SK-N-SH (cell line): ENCODE data around the gene OXGR1. TPM values are rescaled to one million over a fixed set of nuclear protein-coding genes. Genes with fewer than 3 reads are reported as not detected.

Source experiments
- CTCF ChIA-PET: fragments of 300-600, 350-600 bp; formaldehyde crosslinking; extraction: SDS; loops from one replicate; lab custom pipeline; 2021; lab: Yijun Ruan, JAX
- POLR2A ChIA-PET: fragments of 350-600 bp; sonication (Branson Sonifier 250); formaldehyde crosslinking; extraction: SDS; loops from one replicate; lab custom pipeline; 2020; ENCODE audit warnings: antibody characterized with exemption, inconsistent platforms; lab: Yijun Ruan, JAX
- DNase-seq: peaks from one replicate; pipeline ENCODE4 v3.0.0; 2012
- H2AFZ ChIP-seq: fragments of 200-600 bp; sonication (generic); 2 replicates; pipeline ENCODE4 v1.8.1; 2016; ENCODE audit warnings: antibody characterized with exemption, mild to moderate bottlenecking, low read depth
- H3F3A ChIP-seq: fragments of 200-600 bp; sonication (generic); replicated peaks from 2 replicates; pipeline ENCODE3; 2016; ENCODE audit warnings: antibody characterized with exemption, mild to moderate bottlenecking; ENCODE audit not compliant: insufficient read depth
- H3K27ac ChIP-seq, 2 experiments: fragments of 200-500 bp in 1 of 2; fragments of 200-600 bp in 1 of 2; sonication (Bioruptor generic) in 1 of 2; sonication (generic), shearing (Covaris generic) in 1 of 2; 2 replicates each; pipeline versions ENCODE4 v1.5.1 to v1.6.1; 2014 to 2016; ENCODE audit warnings: low read depth in 2 of 2, inconsistent platforms in 1 of 2, low read length in 1 of 2, mild to moderate bottlenecking in 1 of 2, mixed read lengths in 1 of 2
- H3K27me3 ChIP-seq: fragments of 200-600 bp; sonication (generic), shearing (Covaris generic); 2 replicates; pipeline ENCODE4 v1.6.1; 2016; ENCODE audit warnings: mixed run types; ENCODE audit not compliant: insufficient read depth
- H3K36me3 ChIP-seq, 2 experiments: fragments of 200-500 bp in 1 of 2; fragments of 200-600 bp in 1 of 2; sonication (Bioruptor generic) in 1 of 2; sonication (generic) in 1 of 2; replicated peaks in 1 of 2; 2 replicates each; pipeline versions ENCODE3 to v1.5.1; 2014 to 2016; ENCODE audit warnings: low read length in 1 of 2, mild to moderate bottlenecking in 1 of 2; ENCODE audit not compliant: insufficient read depth in 2 of 2, control insufficient read depth in 1 of 2
- H3K4me1 ChIP-seq, 2 experiments: fragments of 200-500 bp in 1 of 2; fragments of 200-600 bp in 1 of 2; sonication (Bioruptor generic) in 1 of 2; sonication (generic), shearing (Covaris generic) in 1 of 2; 2 replicates each; pipeline versions ENCODE4 v1.5.1 to v1.6.1; 2014 to 2016; ENCODE audit warnings: low read depth in 1 of 2, low read length in 1 of 2, mixed run types in 1 of 2; ENCODE audit not compliant: insufficient read depth in 2 of 2, control insufficient read depth in 1 of 2
- H3K4me2 ChIP-seq: fragments of 200-600 bp; sonication (generic), shearing (Covaris generic); 2 replicates; pipeline ENCODE4 v1.6.1; 2017; ENCODE audit warnings: mixed run types
- H3K4me3 ChIP-seq, 2 experiments: fragments of 200-500 bp in 1 of 2; fragments of 200-600 bp in 1 of 2; sonication (Bioruptor generic) in 1 of 2; sonication (generic), shearing (Covaris generic) in 1 of 2; 2 replicates each; pipeline versions ENCODE4 v1.5.1 to v1.8.1; 2014 to 2016; ENCODE audit warnings: low read depth in 2 of 2, inconsistent platforms in 1 of 2, low read length in 1 of 2, mild to moderate bottlenecking in 1 of 2, mixed read lengths in 1 of 2, moderate library complexity in 1 of 2
- H3K79me2 ChIP-seq: fragments of 200-600 bp; sonication (generic); 2 replicates; pipeline ENCODE4 v1.8.1; 2017; ENCODE audit warnings: mild to moderate bottlenecking; ENCODE audit not compliant: insufficient read depth
- H3K9ac ChIP-seq: fragments of 200-600 bp; sonication (generic); 2 replicates; pipeline ENCODE4 v1.6.1; 2017; ENCODE audit warnings: mixed run types
- H3K9me2 ChIP-seq: fragments of 200-600 bp; sonication (generic); 2 replicates; pipeline ENCODE4 v1.6.1; 2017; ENCODE audit warnings: mixed run types
- H3K9me3 ChIP-seq: fragments of 200-600 bp; sonication (generic); 2 replicates; pipeline ENCODE4 v1.6.1; 2017; ENCODE audit warnings: mixed run types, mild to moderate bottlenecking, moderate library complexity
- H4K20me1 ChIP-seq: fragments of 200-600 bp; sonication (generic); 2 replicates; pipeline ENCODE4 v1.6.1; 2017; ENCODE audit warnings: mild to moderate bottlenecking, mixed run types; ENCODE audit not compliant: insufficient read depth
- FOXJ3 ChIP-seq: sonication (generic); formaldehyde crosslinking; IDR thresholded peaks from 2 replicates; pipeline ENCODE4 v1.5.1; 2020; ENCODE audit warnings: mild to moderate bottlenecking, missing genetic modification reagents
- GABPA ChIP-seq: IDR thresholded peaks from 2 replicates; pipeline ENCODE4 v1.4.0; 2012; ENCODE audit warnings: low read depth, mild to moderate bottlenecking
- GATA2 ChIP-seq: sonication (generic); formaldehyde crosslinking; IDR thresholded peaks from 2 replicates; pipeline ENCODE4 v1.5.0; 2020; ENCODE audit warnings: mild to moderate bottlenecking, missing genetic modification reagents
- IRF3 ChIP-seq: fragments of 150-350 bp; IDR thresholded peaks from 2 replicates; pipeline ENCODE4 v1.6.1; 2016; ENCODE audit warnings: mild to moderate bottlenecking, low read depth, low read length
- JUND ChIP-seq: IDR thresholded peaks from 2 replicates; pipeline ENCODE4 v1.4.0; 2012
- MAX ChIP-seq: IDR thresholded peaks from 2 replicates; pipeline ENCODE4 v1.4.0; 2012; ENCODE audit warnings: low read depth
- POLR2AphosphoS5 ChIP-seq: IDR thresholded peaks from 2 replicates; pipeline ENCODE4 v1.6.1; 2012; ENCODE audit warnings: low read depth, low read length
- REST ChIP-seq: IDR thresholded peaks from 2 replicates; pipeline ENCODE4 v1.6.1; 2012; ENCODE audit warnings: mild to moderate bottlenecking, low read depth, low read length, moderate library complexity
- RFX5 ChIP-seq: IDR thresholded peaks from 2 replicates; pipeline ENCODE4 v1.6.1; 2012; ENCODE audit warnings: mild to moderate bottlenecking, improper control_type of control experiment, low read length
- SMC3 ChIP-seq: IDR thresholded peaks from 2 replicates; pipeline ENCODE4 v1.6.1; 2012; ENCODE audit warnings: low read depth, low read length, improper control_type of control experiment
- TAF1 ChIP-seq: IDR thresholded peaks from 2 replicates; pipeline ENCODE4 v1.6.1; 2012; ENCODE audit warnings: low read depth, mild to moderate bottlenecking, low read length, moderate library complexity, borderline replicate concordance
- TCF12 ChIP-seq: IDR thresholded peaks from 2 replicates; pipeline ENCODE4 v1.4.0; 2012
- ZBTB33 ChIP-seq: IDR thresholded peaks from 2 replicates; pipeline ENCODE4 v1.4.0; 2012; ENCODE audit warnings: low read depth, borderline replicate concordance
- WGBS: methylation state at CpG from one replicate; pipeline ENCODE4 v1.1.6; 2017; ENCODE audit warnings: low lambda C conversion rate; 5-methylcytosine and 5-hydroxymethylcytosine counted together
- polyA plus RNA-seq, 3 experiments: library from polyadenylated mRNA; depleted of rRNA; stranded (reverse); fragments of >200 nt; gene quantifications; 2 replicates each; pipeline ENCODE4 v1.2.3, GENCODE V29; 2012

OXGR1 gene
- polyA plus RNA-seq, 1 of the 3 experiments (the other 2 are of a cell fraction): not detected

GRCh38 chr13:96963786-96964475, 30.3 kb downstream of the OXGR1 start (continued):
- TF ChIP-seq IRF3 (no peak), TAF1 (no peak)

- no peaks in the 10 kb centered on the region for H4K20me1 ChIP-seq
- no peak overlapping the region for H3K4me2 ChIP-seq
- H3K9me2 ChIP-seq: no peaks in the 10 kb centered on the region
- ChIA-PET POLR2A (no interaction called here), CTCF (interaction anchor here (3.0 kb wide), 1 partner anchor 940 kb away, joined by 19 read pairs; no protein-coding TSS in a partner anchor)
- no peak overlapping the region for H3K27ac ChIP-seq
- H3K79me2 ChIP-seq: no peaks in the 10 kb centered on the region
- no peaks in the 10 kb centered on the region for H3K36me3 ChIP-seq
- no peak overlapping the region for H3K4me3 ChIP-seq
- 0 out of 2 replicates have a peak, but pooled peaks cover 2% of the 10 kb centered on the region for H3K9me3 ChIP-seq
- H3K27me3 ChIP-seq: no peaks in the 10 kb centered on the region
- WGBS: 23% methylated on average over 3 of the region's 3 CpGs
- H3K4me1 ChIP-seq: no peaks in the 10 kb centered on the region
- no peak overlapping the region for H2AFZ ChIP-seq
- H3K9ac ChIP-seq: no peak overlapping the region
- no peak for DNase-seq
- no peak for TF ChIP-seq RFX5
- no peak for TF ChIP-seq MAX
- no peak for TF ChIP-seq JUND
- TF ChIP-seq SMC3: no peak
- TF ChIP-seq GATA2 (CRISPR knock-in tag): no peak
- no peak for TF ChIP-seq REST
- TF ChIP-seq GABPA: no peak
- no peak for TF ChIP-seq POLR2AphosphoS5
- no peak for TF ChIP-seq FOXJ3 (CRISPR knock-in tag)
- no peak for TF ChIP-seq TCF12
- no peak for TF ChIP-seq ZBTB33
- TF ChIP-seq, all 33 proteins: peak for 0
- H3F3A ChIP-seq: no peaks in the 10 kb centered on the region
Observed at GRCh38 chr13:96960379-96960778, 33.9 kb downstream of the OXGR1 start.
